Heart left ventricle (tissue), 13 donors: Measurements from ENCODE around the gene CENPO.

Experiments
- CTCF ChIP-seq, 12 donors: fragments of 200-600 bp; sonication (generic) in 4 of 12; IDR thresholded peaks; one replicate each; pipeline versions ENCODE4 v1.5.0 to v1.8.0; 2018 to 2022; ENCODE audit warnings: antibody characterized with exemption in 12 of 12, mild to moderate bottlenecking in 5 of 12
- POLR2A ChIP-seq, 2 donors: fragments of 450-650 bp; IDR thresholded peaks; one replicate each; pipeline ENCODE4 v1.6.1; 2017; ENCODE audit warnings: antibody characterized with exemption in 2 of 2, mild to moderate bottlenecking in 2 of 2, moderate library complexity in 2 of 2
- donor health status: ischemic (EF 13 %, LVEDD 7.1; RV severe dilation, severe dysfunction).
- donor health status: DM: no; HTN: yes; CAD: no.
- donor health status: DM: no; HTN: no; CAD: no.
- donor health status: ischemic (EF 25% LVEDD 6.9; RV normal size, moderate dysfunction).
- donor health status: ischemic (EF 25% LVEDD 5.7; RV mildly dilated, moderate dysfunction).
- donor health status: ischemic (EF 35%, LVEDD 5.7; RV mildly dilated, moderate dysfunction).
- donor health status: nonischemic (EF 11% LVEDD 7.7; RV severe dilation, severe dysfunction).
- donor health status: DM: yes; HTN: yes; CAD: no.
- donor health status: PGD.
- donor health status: ischemic (EF 29% LVEDD 5.4; RV normal size, mild dysfunction).
- donor health status: nonischemic (EF 23%, LVEDD 6.1; RV moderate dilation, normal function).

GRCh38 chr2:24756789-24757188, 36.4 kb upstream of the CENPO start:
- TF ChIP-seq CTCF (IDR thresholded peaks at IDR 0.05) (no peak), POLR2A (IDR thresholded peaks at IDR 0.05) (no peak)
